GM19239 (cell line): ENCODE measurements around the gene GOLGA6L26.
"Not testable (repeated sequence)": the region's sequence is repeated elsewhere in the genome, so short reads cannot be mapped to it uniquely, and the experiment has no call there.

Source experiments
- DNase-seq: peaks from one replicate; pipeline ENCODE4 v3.0.0; 2011; ENCODE audit warnings: low spot score; ENCODE audit not compliant: insufficient read length
- FAIRE-seq: peaks from 2 replicates; lab custom pipeline; 2011; peaks lifted over from hg19 to GRCh38; lab: Jason Lieb, UNC

Gene GOLGA6L26

GRCh38 chr15:23334096-23334495 lies at the start of gene GOLGA6L26:
Gene GOLGA6L26, minus strand, starts transcription at chr15:23334196. Its CDS starts 61 bp downstream, at chr15:23334135.
- not testable (repeated sequence) for DNase-seq, FAIRE-seq

- DNase-seq, FAIRE-seq: not testable (repeated sequence)
Measured at GRCh38 chr15:23381192-23381591, 47.2 kb upstream of the GOLGA6L26 start.

GRCh38 chr15:23380700-23381099 lies 46.7 kb upstream of the GOLGA6L26 start:
- FAIRE-seq, DNase-seq: not testable (repeated sequence)

- not testable (repeated sequence) for FAIRE-seq, DNase-seq
Measured at GRCh38 chr15:23378946-23379345, 45.0 kb upstream of the GOLGA6L26 start.

- DNase-seq, FAIRE-seq: not testable (repeated sequence)
Measured at GRCh38 chr15:23374226-23374625, 40.2 kb upstream of the GOLGA6L26 start.

GRCh38 chr15:23372891-23373600 lies 39.0 kb upstream of the GOLGA6L26 start:
- DNase-seq, FAIRE-seq: not testable (repeated sequence)

- FAIRE-seq (no peak), DNase-seq (no peak)
Measured at GRCh38 chr15:23372284-23372683, 38.3 kb upstream of the GOLGA6L26 start.

- not testable (repeated sequence) for FAIRE-seq, DNase-seq
Measured at GRCh38 chr15:23371868-23372267, 37.9 kb upstream of the GOLGA6L26 start.

- FAIRE-seq, DNase-seq: not testable (repeated sequence)
Measured at GRCh38 chr15:23371134-23371533, 37.1 kb upstream of the GOLGA6L26 start.

GRCh38 chr15:23370578-23370977 lies 36.6 kb upstream of the GOLGA6L26 start:
- no peak for FAIRE-seq
- DNase-seq: no peak

GRCh38 chr15:23364261-23364660 lies 30.3 kb upstream of the GOLGA6L26 start:
- FAIRE-seq, DNase-seq: not testable (repeated sequence)

- not testable (repeated sequence) for DNase-seq, FAIRE-seq
Measured at GRCh38 chr15:23362622-23363021, 28.6 kb upstream of the GOLGA6L26 start.

- FAIRE-seq, DNase-seq: not testable (repeated sequence)
Measured at GRCh38 chr15:23354448-23354847, 20.5 kb upstream of the GOLGA6L26 start, which contains the start of gene GOLGA8S. Gene GOLGA8S, plus strand, starts transcription at chr15:23354748. Its CDS starts 62 bp downstream, at chr15:23354810.

GRCh38 chr15:23311233-23311632 lies 22.8 kb downstream of the GOLGA6L26 start:
- not testable (repeated sequence) for DNase-seq, FAIRE-seq

GRCh38 chr15:23305921-23306320 lies 28.1 kb downstream of the GOLGA6L26 start:
- not testable (repeated sequence) for FAIRE-seq, DNase-seq

GRCh38 chr15:23304805-23305204 lies 29.2 kb downstream of the GOLGA6L26 start:
- not testable (repeated sequence) for DNase-seq, FAIRE-seq

- DNase-seq, FAIRE-seq: not testable (repeated sequence)
Measured at GRCh38 chr15:23304267-23304666, 29.7 kb downstream of the GOLGA6L26 start.

GRCh38 chr15:23303654-23304053 lies 30.3 kb downstream of the GOLGA6L26 start:
- DNase-seq: peak; percentile 32
- FAIRE-seq: not testable (repeated sequence)

- DNase-seq, FAIRE-seq: not testable (repeated sequence)
Measured at GRCh38 chr15:23303246-23303645, 30.8 kb downstream of the GOLGA6L26 start.
